HepG2 (cell line): ENCODE data around the gene DNAJB12. TPM values are rescaled to one million over a fixed set of nuclear protein-coding genes. Genes with fewer than 3 reads are reported as not detected.

Experiments used
- AHDC1 ChIP-seq: sonication (generic); formaldehyde crosslinking; IDR thresholded peaks from 2 replicates; pipeline ENCODE4 v1.5.1; 2020; ENCODE audit warnings: mild to moderate bottlenecking, missing genetic modification reagents, borderline replicate concordance
- ATM ChIP-seq: fragments of 450-650 bp; IDR thresholded peaks from 2 replicates; pipeline ENCODE4 v1.7.1; 2017; ENCODE audit warnings: mild to moderate bottlenecking, borderline replicate concordance
- CHD4 ChIP-seq: fragments of 200-600 bp; sonication (generic); IDR thresholded peaks from 2 replicates; pipeline ENCODE4 v1.7.0; 2017; ENCODE audit warnings: mild to moderate bottlenecking, low read length, borderline replicate concordance
- DPF2 ChIP-seq: sonication (generic); formaldehyde crosslinking; IDR thresholded peaks from 2 replicates; pipeline ENCODE4 v1.4.0; 2020; ENCODE audit warnings: mild to moderate bottlenecking, low read depth, missing genetic modification reagents, borderline replicate concordance
- DRAP1 ChIP-seq: IDR thresholded peaks from 2 replicates; pipeline ENCODE4 v1.6.1; 2016; ENCODE audit warnings: missing genetic modification reagents, missing compliant biosample characterization
- EZH2 ChIP-seq: conservative IDR thresholded peaks from 2 replicates; pipeline ENCODE4 v1.6.1; 2012; ENCODE audit warnings: mild to moderate bottlenecking, low read depth, low read length, moderate library complexity
- FOXA3 ChIP-seq: IDR thresholded peaks from 2 replicates; pipeline ENCODE4 v1.6.1; 2016; ENCODE audit warnings: missing genetic modification reagents, missing compliant biosample characterization
- FOXM1 ChIP-seq: sonication (generic); formaldehyde crosslinking; IDR thresholded peaks from 2 replicates; pipeline ENCODE4 v1.5.0; 2020; ENCODE audit warnings: missing genetic modification reagents
- HMG20B ChIP-seq: conservative IDR thresholded peaks from 2 replicates; pipeline ENCODE4 v1.6.1; 2016; ENCODE audit warnings: missing genetic modification reagents, missing compliant biosample characterization
- KDM1A ChIP-seq: IDR thresholded peaks from 2 replicates; pipeline ENCODE4 v1.6.1; 2016; ENCODE audit warnings: missing compliant biosample characterization
- MBD4 ChIP-seq: IDR thresholded peaks from 2 replicates; pipeline ENCODE4 v1.6.1; 2012; ENCODE audit warnings: low read length, inconsistent platforms, borderline replicate concordance
- PCBP1 ChIP-seq: fragments of 200-400 bp; formaldehyde crosslinking; IDR thresholded peaks from 2 replicates; pipeline ENCODE4 v1.6.1; 2017; ENCODE audit warnings: mild to moderate bottlenecking, low read depth, low read length, borderline replicate concordance
- PRDM10 ChIP-seq: sonication (generic); formaldehyde crosslinking; IDR thresholded peaks from 2 replicates; pipeline ENCODE4 v1.4.0; 2020; ENCODE audit warnings: low read depth, missing genetic modification reagents
- TEAD3 ChIP-seq: optimal IDR thresholded peaks from 2 replicates; pipeline ENCODE3; 2016; ENCODE audit warnings: borderline replicate concordance
- XBP1 ChIP-seq: sonication (generic); formaldehyde crosslinking; IDR thresholded peaks from 2 replicates; pipeline ENCODE4 v1.5.0; 2020; ENCODE audit warnings: missing genetic modification reagents
- ZFP82 ChIP-seq: sonication (generic); formaldehyde crosslinking; IDR thresholded peaks from 2 replicates; pipeline ENCODE4 v1.5.1; 2020; ENCODE audit warnings: mild to moderate bottlenecking, missing genetic modification reagents, borderline replicate concordance
- ZNF230 ChIP-seq: sonication (generic); formaldehyde crosslinking; IDR thresholded peaks from 2 replicates; pipeline ENCODE4 v1.4.0; 2020; ENCODE audit warnings: mild to moderate bottlenecking, missing genetic modification reagents
- ZNF615 ChIP-seq: sonication (generic); formaldehyde crosslinking; IDR thresholded peaks from 2 replicates; pipeline ENCODE4 v1.5.0; 2020; ENCODE audit warnings: mild to moderate bottlenecking, missing genetic modification reagents, borderline replicate concordance
- ZNF772 ChIP-seq: sonication (generic); formaldehyde crosslinking; IDR thresholded peaks from 2 replicates; pipeline ENCODE4 v1.5.0; 2020; ENCODE audit warnings: mild to moderate bottlenecking, missing genetic modification reagents
- ZNF816 ChIP-seq: sonication (generic); formaldehyde crosslinking; IDR thresholded peaks from 2 replicates; pipeline ENCODE4 v1.8.0; 2022; ENCODE audit warnings: missing genetic modification reagents, mild to moderate bottlenecking, borderline replicate concordance
- polyA plus RNA-seq, 8 experiments: library from polyadenylated mRNA; depleted of rRNA in 3 of 8; stranded (reverse) in 7 of 8; unstranded in 1 of 8; fragments of >200 nt; fragmentation: Illumina TruSeq in 4 of 8; extraction: Trizol in 4 of 8; gene quantifications; 2 replicates each; pipeline versions ENCODE4 v1.2.1 to v1.2.3, GENCODE V29; 2011 to 2016; ENCODE audit warnings: low read depth in 4 of 8, missing spikeins in 1 of 8, mixed read lengths in 1 of 8; ENCODE audit not compliant: insufficient read depth in 1 of 8
- total RNA-seq, 5 experiments: library from RNA; depleted of rRNA; stranded (reverse); fragments of >200 nt; fragmentation: Illumina TruSeq; extraction: Trizol; gene quantifications; 2 replicates each; pipeline ENCODE4 v1.2.3, GENCODE V29; 2016; ENCODE audit warnings: low read depth in 1 of 5

DNAJB12 gene
- total and polyA plus RNA-seq, 2 of the 13 experiments (the other 11 are each of a cell fraction or from before 2014, with no cell fraction given): 10.8 to 18.2 TPM

GRCh38 chr10:72328045-72328828 lies 26.5 kb downstream of the DNAJB12 start (continued):
- TF ChIP-seq AHDC1 (no peak), FOXM1 (CRISPR knock-in tag) (no peak), ZNF230 (no peak), ZNF816 (CRISPR knock-in tag) (no peak), FOXA3 (CRISPR knock-in tag) (no peak; the same call in 1 of the 2 replicates), EZH2 (no peak), ZFP82 (CRISPR knock-in tag) (no peak), HMG20B (no peak; the same call in 1 of the 2 replicates), XBP1 (CRISPR knock-in tag) (no peak), CHD4 (no peak), KDM1A (no peak), PRDM10 (CRISPR knock-in tag) (no peak), DPF2 (no peak), DRAP1 (CRISPR knock-in tag) (0 out of 2 replicates have a peak, but pooled peaks have one; percentile 30), MBD4 (no peak), PCBP1 (no peak), ATM (no peak), TEAD3 (CRISPR knock-in tag) (no peak), ZNF772 (CRISPR knock-in tag) (no peak; the same call in 1 of the 2 replicates), ZNF615 (no peak)
